ENCODE results near the gene GIMAP8.
"Not testable (repeated sequence)": the region's sequence is repeated elsewhere in the genome, so short reads cannot be mapped to it uniquely, and the experiment has no call there.

GIMAP8 gene

DNA sequence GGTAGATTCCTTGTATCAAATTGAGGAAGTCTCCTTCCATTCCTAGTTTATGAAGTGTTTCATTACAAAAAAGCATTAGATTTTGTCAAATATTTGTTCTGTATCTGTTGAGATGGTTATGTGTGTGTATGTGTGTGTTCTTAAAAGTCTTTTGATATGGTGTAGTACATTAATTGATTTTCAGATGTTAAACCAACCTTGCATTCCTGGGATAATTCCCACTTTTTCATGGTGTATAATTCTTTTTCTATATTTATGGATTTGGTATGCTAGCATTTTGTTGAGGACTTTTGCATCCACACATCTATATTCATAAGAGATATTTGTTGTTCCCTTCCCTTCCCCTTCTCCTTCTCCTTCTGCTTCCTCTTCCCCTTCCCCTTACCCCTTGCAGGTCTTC, 8.9 kb upstream of the GIMAP8 start:
- no peak for DNase-seq

DNA sequence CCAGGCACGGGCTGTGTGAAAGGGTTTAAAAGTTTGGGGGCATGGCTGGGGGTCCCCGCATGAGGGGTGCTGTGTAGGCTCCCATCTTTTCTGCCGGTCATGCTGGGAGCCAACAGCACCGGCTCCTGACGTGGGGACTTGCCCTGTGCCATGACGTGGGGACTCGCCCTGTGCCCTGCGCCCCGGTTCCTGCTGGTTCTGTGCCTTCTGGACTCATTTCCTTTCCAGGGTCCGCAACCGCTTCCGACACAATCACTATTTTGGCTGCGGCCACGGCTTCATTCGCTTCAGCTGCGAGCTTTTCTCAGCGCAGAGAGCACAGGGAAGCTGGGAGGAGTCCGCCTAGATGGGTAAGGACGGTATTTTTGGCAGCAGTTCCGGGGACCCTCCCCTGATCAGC, 7.6 kb upstream of the GIMAP8 start:
- DNase-seq: no peak

DNA sequence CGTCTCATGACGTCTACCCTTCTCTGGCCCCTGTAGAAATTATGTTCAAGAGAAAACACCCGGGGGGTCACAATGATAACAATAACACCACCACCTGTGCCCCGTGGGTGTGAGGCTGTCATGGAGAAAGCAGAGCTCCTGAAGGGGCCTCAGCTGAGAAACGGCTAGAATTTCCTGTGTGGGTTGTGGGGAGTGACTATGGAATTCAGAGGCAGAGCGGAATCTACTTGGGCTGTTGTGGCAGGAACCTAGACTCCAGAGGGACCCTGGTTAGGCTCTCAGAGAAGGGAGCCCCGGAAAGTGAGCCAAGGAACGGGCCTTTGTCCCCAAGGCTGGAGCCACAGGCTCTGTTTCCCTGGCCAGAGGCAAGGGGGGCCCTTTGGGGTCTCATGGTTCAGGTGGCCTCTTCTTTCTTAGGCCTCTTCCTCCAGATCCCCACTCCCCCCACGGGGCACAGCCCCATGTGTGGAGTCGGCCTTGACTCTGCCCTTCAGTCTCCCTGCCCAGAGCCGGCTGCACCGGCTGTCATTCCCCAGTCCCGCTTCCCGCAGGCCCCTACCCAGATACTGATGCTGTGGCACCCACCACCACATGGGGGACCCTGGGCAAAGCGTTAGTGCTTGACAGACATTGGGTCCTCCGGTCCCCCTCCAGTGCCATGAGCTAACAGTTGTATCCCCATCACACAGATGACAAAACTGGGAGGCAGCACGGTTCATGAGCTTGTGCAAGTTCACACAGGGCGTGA, 6.5 kb upstream of the GIMAP8 start:
- DNase-seq: no peak

DNA sequence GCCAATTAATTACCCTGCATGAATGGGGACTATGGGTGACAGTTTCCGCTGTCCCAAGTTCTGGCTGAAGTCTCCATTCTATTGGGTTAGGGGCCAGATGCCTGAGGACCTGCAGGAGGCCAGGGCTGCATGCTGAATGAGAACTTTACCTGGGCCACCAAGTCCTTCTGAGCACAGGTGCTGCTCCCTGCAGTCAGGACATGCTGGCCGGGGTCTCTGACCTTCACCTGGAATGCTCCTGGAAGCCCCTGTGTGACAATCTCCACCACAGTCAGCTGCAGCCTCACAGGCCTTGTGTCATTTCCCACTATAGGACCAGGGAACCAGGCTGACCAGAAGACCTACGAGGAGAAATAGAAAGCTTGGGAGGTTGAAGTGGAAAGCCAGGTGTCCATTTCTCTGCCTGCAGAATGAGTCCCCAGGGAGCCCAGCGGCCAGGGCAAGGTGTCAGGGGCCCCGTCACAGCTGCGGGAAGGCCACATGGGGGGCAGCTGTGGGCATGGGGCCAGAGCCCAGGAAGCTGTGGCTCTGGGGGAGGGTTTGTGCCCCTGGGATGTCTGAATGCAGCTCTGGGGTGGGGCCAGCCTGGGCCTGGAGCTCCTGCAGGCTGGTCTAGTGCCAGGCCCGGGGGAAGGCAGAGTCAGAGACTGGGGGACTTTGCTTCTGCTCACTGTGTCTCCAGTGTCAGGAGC, 5.6 kb upstream of the GIMAP8 start:
- no peak for DNase-seq

DNA sequence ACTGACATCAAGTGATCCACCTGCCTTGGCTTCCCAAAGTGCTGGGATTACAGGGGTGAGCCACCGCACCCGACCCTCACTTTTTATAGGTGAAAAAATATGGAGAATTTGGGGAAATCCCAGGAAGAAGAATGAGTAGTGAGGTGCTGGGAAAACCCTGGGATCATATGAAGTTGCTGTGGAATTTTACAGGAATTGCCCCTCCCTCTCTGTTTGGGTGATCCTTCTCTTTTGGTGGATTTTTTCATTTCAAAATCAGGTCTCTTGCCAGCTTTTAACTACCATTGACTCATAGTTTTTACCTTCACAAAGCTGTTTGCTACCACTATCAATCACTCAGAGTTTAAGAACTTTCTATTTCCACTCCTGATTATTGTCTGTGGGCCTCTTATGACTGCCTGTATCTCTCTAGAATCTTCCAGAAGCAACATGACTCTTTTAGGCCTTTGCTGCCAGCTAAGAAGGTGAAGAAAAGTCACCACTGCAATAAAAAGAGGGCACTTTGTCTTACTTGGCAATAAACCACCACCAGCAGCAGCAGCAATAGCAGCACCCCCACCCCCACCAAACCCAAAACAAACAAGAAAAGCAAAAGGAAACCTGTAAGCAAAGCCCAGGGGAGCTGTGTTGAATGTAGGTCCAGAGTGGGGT, 4.0 kb upstream of the GIMAP8 start:
- peak in 1 of 2 experiments; percentile 10 for DNase-seq

DNA sequence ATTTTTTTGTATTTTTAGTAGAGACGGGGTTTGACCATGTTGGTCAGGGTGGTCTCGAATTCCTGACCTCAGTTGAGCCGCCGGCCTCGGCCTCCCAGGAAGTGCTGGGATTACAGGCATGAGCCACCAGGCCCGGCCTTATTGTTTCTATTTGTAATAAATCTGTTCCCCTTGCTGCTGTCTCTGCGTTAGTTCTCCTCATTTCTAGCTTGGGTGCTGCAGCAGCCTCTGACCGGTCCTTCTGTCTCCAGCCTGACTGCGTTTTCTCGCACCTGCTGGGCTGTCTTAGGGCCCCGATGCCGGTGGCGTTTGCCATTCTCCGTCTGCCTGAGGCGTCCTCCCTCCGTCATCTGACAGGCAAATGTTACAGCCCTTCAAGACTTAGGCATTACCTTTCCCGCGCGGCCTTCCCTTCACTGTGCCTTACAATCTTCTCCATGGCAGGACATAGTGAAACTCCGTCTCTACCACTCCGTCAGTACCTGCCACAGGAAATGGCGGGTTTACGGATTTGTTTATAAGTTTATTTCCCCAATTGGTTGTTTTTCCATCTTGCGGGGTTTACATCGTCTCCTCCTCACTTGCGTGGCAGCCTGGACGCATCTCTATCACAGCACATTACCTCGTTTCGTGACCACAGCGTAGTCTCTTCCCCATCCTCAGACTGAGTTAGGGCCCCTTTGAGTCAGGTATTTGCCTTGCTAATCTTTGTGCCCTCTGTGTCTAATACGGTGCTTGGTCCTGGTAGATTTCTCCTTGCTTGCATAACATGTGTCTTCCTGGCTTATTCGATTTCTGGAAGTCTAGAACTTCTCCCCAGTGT, 2.3 kb upstream of the GIMAP8 start:
- no peak for DNase-seq

DNA sequence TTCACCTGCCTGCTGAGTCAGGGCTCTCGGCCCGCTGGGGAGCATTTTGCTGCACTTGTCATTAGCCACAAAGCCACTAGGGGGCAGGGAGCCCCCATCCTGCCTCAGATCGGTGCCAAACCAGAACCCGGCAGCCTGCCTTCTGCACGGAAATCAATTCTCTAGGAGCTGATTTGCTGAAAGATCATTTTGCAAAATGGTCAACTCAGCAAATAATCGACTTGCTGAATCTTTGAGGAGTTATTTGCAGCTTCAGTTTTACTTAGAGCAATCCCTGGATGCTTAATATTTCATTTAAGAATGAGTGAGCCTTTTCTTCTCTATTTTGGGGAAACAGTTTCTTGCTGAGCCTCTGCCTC, 1.7 kb upstream of the GIMAP8 start:
- peak; percentile 81 to 84 for DNase-seq

DNA sequence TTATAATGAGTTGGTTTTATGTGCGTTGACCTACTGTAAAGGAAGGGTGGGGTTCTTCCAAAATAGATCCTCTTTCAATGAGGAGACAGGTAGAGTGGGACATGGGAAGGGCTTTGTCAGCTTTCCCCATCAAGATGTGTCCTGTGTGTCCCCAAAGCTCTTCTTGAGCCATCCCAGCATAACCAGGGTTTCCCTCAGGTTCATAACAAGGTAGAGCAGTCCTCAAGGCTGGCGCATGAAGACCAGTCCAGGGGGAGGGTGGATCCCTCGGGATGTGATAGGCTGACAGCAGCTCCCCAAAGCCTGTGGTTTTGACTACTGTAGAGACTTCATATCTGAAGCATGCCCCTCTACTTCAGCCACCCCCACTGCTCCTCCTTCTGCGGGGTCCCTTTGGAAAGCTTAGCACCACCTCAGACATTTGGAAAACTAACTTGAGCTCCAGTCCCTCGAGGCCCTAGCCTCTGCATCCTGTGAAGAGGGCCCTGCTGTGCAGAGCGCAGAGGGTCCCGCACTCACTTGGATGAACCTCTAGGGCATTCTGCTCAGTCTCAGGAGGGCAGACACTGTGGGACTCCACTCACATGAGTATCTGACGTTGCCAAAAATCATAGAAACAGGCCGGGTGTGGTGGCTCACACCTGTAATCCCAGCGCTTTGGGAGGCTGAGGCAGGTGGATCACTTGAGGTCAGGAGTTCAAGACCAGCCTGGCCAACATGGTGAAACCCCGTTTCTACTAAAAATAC, 1.1 kb upstream of the GIMAP8 start:
- DNase-seq: no peak

DNA sequence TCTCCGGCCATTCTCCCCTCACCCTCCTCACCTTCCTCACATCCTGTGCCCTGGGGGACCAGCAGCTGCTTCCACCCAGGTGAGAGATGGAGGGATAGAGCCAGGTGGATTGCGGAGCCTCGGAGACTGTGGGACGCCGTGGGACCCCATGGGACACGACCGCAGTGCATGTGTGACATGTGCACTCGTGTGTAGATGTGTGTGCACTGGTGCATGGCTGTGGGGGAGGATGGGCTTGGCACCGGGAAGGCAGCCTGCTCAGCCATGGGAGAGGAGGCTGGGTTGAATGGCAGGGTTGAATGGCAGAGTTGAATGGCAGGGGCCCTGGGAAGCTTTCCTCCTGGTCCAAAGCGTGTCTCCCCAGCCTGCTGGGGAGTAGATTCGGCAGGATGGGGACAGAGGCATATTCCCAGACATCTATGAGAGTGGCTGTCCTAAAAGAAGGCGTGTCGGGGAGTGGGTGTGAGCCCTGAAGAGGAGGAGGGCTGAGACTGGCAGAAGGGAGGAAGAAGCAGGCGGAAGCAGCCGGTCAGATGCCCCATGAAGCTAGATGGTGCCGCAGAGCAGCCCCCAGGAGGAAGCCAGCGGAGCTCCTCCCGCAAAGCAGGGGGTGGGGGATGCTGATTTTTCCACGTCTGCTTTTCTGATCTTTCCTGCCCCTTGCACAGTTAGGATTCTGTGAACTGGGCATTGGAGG, 815 bp downstream of the GIMAP8 start:
- no peak for DNase-seq

DNA sequence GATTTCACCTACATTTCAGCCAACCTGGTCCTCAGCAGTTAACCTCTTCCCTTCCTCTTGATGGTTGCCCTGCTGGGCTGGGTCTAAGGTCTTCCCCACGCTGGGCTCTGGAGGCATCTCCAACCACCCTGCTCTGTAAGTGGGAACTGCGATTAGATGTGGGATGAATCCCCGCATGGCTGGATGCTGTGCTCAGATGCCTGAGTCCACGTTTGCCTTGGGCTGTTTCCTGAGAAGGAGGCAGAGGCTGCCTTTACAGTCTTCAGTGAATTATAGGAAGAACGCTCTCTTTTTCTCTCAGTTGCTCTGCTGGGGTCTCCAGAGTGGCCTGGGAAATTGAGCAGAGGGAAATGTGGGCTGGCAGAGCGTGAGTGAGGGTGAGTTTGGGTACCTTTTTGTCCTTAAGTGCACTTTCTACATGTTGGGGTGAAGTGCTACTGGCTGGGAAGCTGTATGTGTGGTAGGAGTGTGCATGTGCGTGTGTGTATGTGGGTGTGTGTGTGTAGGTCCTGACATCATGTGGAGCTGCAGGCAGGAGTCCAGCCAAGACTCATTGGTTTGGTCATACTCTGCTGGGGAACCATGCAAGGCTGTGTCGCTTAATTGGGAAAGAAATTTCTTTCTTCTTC, 1.5 kb downstream of the GIMAP8 start:
- DNase-seq: no peak

DNA sequence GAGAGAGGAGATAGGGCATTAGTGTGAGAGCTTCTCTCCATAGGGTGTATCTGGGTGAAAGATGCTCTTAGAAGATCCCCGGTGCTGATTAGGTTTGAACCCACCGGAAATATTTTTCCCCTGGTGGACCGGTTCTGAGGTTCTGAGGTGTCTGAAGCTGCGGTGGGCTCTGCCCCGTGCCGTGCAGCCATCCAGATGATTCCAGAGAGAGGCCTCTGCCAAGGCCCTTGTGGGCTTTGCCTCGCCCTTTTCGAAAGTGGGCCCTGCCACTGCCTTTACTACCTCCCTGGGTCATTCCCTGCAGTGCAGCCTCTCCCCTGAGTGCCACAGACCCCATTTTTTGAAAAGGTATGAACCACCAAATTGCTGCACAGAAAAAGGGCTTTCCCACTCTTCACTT, 2.8 kb downstream of the GIMAP8 start:
- DNase-seq: no peak

DNA sequence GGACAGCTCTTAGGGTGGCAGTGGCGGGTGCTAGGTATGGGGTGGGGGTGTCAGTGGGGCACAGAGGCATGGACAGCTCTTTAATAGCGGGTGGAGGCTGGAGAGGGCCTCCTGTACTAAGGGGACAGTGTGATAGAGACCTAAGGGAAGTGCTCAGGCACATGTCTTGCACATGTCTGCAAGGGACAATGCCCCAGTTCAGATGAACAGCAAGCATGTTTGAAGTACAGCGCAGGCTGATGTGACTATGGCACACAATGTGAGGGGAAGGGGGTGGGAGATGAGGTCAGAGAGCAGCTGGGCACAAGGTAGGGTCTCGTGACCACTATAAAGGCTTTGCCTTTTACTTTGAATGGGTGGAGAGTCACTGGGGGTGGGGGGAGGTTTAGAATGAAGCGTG, 3.5 kb downstream of the GIMAP8 start:
- no peak for DNase-seq

DNA sequence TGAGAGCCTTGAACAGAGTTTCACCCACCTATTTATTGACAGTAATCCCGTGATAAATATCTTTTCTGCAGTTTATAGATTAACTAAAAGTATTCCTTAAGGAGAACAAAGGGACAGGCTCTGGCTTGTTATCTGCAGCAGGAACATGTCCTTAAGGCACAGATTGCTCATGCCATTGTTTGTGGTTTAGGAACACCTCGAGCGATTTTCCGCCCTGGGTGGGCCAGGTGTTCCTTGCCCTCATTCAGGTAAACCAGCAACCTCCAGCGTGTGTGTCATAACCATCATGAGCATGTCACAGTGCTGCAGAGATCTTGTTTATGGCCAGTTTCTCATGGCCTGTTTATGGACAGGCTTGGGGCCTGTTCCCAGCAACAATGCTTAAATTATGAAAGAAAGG, 6.6 kb downstream of the GIMAP8 start:
- not testable (repeated sequence) for DNase-seq

DNA sequence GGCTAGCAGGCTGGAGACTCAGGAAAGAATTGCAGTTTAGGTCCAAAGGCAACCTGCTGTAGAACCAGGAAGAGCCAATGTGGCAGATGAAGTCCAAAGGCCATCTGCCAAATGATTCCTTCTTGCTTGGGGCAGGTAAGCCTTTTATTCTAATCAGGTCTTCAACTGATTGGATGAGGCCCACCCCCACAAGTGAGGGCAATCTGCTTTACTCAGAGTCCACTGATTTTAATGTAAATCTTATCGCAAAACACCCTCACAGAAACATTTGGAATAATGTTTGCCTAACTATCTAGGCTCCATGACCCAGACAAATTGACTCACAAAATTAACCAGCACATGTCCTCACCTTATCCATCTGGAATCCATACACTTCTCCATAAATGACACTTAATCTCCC, 7.8 kb downstream of the GIMAP8 start:
- DNase-seq: no peak

DNA sequence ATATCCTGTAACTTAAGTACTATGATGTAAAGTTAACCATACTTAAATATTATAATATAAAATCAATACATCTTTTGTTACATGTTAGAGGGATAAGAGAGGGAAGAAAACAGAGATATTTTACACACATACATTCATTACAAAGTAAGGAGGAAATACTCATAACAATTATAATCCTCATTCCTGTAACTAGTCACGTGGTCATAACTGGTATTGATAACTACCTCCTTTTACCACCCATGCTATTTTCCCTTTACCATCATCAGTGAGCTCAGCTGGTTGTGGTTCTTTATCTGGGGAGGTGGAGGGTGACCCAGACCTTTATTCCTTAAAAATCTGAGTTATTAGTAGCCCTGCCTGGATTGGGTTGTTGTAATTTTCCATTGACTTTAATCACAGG, 8.3 kb downstream of the GIMAP8 start:
- DNase-seq: no peak

DNA sequence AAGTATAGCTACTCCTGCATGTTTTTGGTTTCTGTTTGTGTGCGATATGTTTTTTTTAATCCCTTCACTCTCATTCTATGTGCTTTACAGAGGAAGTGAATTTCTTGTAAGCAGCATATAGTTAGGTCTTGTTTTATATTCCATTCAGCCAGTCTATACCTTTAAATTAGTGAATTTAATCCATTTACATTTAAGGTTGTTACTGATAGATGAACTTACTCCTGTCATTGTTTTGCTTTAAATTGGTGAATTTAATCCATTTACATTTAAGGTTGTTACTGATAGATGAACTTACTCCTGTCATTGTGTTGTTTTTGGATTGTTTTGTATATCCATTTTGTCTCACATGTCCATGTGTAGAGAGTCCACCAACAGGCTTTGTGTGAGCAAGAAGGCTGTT, 11.1 kb downstream of the GIMAP8 start:
- DNase-seq: no peak

DNA sequence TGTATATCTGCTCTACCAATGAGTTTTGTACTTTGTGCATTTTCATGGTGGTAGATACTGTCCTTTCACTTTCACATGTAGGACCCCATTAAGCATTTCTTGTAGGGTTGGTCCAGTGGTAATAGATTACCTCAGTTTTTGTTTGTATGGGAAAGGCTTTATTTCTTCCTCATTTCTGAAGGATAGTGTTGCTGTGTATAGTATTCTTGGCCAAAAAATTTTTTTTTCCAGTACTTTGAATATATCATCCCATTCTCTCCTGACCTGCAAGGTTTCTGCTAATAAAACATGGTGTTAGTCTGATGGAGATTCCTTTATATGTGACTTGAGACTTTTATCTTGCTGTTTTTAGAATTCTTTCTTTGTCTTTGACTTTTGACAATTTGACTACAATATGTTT, 12.0 kb downstream of the GIMAP8 start:
- DNase-seq: no peak

DNA sequence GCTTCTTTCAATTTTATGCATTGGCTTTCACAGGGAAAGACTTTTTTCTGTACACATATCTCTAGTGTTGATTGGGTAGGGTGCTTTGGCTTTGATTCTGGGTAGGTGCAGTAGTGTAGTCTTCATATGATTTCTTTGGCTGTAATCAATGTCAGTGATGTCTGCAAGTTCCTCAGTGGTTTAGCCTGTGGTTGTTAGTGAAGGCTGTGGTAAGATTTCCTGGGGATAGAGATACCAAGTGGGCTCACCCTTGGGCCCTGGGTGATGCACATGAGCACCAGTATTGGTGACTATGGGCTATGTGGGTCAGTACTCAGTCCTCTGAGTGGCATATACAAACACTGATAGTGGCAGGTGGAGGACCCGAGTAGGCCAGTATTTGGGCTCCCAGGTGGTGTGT, 13.0 kb downstream of the GIMAP8 start:
- DNase-seq: no peak

DNA sequence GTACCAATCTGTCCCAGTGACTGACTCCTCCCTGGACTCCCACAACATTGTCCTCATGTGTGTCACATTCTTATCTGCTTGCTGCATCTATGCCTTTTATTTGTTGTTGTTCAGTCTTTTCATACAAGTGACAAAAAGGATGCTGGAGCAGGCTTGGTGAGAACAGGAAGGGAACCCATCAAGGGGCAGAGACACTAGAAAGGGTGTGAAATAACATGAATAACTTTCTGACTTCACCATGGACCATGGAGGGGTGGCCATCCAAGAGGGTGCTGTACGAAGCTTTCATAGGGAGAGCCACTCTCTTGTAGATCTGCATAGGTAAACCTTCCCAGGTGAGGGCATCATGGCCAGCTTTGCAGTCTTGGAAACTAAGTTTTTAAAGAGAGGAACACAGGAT, 14.5 kb downstream of the GIMAP8 start:
- DNase-seq: no peak

DNA sequence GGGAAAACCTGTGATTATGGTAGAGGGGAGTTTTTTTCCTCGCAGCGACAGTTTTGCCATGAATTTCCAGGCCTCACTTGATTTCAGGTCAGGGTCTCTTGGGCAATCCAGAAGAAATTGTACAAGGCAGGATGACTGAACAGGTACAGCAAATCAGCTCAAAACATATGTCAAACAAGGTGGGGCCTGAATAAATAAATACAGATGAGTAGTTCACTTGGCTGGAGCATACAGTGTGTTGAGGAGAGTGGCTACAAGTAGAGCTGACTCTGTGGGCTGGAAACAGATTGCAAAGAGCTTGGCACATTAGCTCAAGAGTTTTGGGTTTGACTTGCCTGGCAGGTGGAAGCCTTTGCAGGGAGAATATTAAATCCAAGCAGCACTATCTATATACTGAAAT, 15.0 kb downstream of the GIMAP8 start:
- no peak for DNase-seq

DNA sequence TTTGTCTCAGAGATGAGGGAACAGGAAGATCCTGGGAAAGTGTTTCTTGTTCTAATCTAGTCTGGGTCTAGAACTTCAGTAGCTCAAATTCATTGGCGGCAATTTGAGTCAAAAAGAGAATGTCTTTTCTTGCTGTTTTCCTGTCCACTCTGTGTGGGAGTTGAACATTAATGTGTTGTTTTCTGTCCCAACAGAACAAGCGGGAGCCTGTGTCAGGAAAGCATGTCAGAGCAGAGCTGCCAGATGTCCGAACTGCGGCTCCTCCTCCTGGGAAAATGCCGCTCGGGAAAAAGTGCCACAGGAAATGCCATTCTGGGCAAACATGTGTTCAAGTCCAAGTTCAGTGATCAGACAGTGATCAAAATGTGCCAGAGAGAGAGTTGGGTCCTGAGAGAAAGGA, 16.0 kb downstream of the GIMAP8 start:
- no peak for DNase-seq

DNA sequence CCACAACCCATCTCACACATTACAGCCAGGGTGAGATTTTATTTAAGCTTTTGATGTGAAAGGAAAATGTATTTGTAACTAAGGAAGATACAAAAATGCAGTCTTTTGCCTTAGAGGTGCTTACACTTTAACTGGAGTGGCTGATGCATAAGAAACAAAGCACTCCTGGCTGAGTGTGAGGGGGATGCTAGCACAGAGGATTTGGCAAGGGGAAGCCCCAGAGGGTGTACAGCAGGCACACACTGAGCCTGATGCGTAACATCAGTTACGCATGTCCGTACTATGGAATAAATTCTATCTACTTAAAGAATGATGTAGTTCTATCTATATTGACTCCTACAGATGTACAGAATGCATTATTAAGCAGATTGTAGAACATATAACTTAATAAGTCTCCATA, 17.8 kb downstream of the GIMAP8 start:
- no peak for DNase-seq
